HG03457 (cell line): ENCODE results near the gene PPIH.
"Not testable (repeated sequence)": the region's sequence is repeated elsewhere in the genome, so short reads cannot be mapped to it uniquely, and the experiment has no call there.

Source experiments
- ATAC-seq: cut with Tn5 transposase; IDR thresholded peaks from one replicate; pipeline ENCODE4 v1.9.1; 2021; ENCODE audit warnings: moderate number of reproducible peaks; ENCODE audit not compliant: unreplicated experiment

PPIH gene

DNA sequence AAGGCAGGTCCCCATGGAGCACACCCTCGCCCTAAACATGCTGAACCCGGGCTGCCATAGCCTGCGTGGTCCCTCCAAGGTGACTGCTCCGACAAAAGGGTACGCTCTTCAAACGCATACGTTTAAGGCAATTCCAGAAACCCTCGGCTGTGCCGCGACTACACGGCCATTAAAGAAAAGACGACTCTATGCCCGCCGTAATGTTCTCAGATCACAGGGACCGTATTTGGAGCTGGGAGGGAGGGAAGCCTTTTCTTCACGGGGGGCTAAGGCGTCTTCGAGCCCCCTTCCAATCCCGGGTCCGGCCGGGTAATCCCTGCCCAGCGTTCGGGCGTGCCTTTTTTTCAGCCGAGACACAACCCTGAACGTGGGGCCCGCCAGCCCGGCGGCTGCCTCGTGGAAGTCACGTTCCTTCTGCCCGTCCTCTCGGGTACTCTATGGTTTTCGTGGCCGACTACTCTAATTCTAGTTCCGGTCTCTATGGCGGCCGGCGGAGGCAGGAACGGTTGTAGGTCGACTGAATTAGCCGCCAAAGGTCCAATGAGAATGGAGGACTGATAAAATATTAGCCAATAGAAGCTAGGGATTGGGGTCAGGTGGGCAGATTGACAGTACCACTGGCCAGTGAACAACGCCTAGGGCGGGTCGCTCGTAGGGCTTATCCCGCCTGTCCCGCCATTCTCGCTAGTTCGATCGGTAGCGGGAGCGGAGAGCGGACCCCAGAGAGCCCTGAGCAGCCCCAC lies 23.7 kb downstream of the PPIH start, which contains the start of gene YBX1:
Gene YBX1 (plus strand): TSS at position 678 of the 743 bp plus-strand sequence. CDS start 148 bp downstream, outside the sequence.
- ATAC-seq, result peak; percentile 80

DNA sequence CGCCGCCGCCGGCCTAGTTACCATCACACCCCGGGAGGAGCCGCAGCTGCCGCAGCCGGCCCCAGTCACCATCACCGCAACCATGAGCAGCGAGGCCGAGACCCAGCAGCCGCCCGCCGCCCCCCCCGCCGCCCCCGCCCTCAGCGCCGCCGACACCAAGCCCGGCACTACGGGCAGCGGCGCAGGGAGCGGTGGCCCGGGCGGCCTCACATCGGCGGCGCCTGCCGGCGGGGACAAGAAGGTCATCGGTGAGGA lies 24.2 kb downstream of the PPIH start:
- not testable (repeated sequence) for ATAC-seq

GRCh38 chr1:42682739-42683531 lies 24.7 kb downstream of the PPIH start:
- ATAC-seq, result peak; percentile 25

DNA sequence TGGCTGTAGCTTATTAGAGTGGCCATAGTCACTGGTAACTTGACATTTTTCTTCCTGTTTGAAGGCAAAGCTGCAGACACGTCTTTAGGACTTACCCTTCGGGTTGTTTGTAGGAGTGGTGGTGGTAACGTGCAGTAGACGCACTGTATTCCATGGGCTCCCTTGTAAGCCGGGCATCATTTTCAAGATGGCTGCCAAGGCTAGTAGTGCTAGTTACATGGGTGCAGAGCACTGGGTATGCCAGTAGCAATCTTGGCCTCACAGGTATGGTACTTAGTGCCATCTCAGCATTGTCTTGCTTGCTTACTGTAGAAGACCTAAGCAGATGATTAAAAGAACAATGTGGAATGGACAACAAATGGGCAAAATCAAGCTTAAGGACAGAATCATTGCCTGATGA lies 25.9 kb downstream of the PPIH start:
- no peak for ATAC-seq

DNA sequence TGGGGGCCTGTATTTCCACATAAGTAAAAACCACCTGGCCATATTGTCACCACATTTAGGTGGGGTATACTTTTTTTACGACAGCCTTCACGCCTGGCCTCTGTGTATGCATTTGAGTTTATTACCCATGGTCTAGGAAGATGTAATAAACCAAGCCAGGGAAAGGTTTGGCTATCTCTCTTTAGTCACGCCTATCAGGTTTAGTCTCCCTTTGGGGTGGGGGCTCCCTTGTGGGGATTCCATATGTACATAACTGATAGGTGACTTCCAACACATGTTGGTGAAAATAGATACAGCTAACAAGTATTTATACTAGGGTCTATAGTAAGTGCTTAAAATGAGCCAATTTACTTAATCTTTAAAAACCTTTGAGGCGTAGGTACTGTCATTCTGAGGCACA lies 28.2 kb downstream of the PPIH start:
- no peak for ATAC-seq

- ATAC-seq, result no peak
These were observed 31.7 kb downstream of the PPIH start for GRCh38 chr1:42689912-42690311.

DNA sequence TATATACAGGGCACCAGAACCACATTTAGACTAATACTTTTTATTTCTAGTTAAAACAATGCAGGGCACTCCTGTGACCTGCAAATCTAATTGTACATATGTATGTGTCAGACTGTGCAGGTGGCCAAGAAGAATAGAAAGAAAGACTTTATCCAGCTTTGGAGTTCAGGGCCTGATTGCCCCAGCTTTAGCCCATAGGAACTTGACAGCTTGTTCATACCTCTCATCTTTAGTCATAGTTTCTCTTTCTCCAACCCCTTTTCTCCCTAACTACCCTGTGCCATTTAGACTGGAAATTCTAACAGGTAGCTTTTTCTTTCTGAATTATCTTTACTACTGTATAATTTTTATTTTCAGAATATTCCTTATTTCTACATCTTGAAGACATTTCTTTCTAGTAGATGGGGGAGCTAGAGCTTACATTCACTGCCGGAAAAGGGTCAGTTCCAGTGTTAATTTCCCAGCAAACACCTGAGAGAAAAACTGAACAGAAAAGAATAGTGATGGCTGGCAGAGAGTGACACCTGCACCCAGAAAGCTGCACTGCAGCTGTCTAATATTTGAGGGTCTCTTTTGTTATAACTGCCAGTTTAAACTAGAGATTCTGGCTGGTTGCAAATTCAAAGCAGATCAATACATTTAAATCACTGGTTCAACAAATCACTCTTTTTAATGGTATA lies 32.4 kb downstream of the PPIH start:
- ATAC-seq, result no peak

GRCh38 chr1:42691157-42691498 lies 32.9 kb downstream of the PPIH start:
- ATAC-seq, result no peak

- ATAC-seq, result no peak
These were observed 34.2 kb downstream of the PPIH start for GRCh38 chr1:42692461-42692860.

GRCh38 chr1:42692911-42693310 lies 34.7 kb downstream of the PPIH start:
- ATAC-seq, result no peak

DNA sequence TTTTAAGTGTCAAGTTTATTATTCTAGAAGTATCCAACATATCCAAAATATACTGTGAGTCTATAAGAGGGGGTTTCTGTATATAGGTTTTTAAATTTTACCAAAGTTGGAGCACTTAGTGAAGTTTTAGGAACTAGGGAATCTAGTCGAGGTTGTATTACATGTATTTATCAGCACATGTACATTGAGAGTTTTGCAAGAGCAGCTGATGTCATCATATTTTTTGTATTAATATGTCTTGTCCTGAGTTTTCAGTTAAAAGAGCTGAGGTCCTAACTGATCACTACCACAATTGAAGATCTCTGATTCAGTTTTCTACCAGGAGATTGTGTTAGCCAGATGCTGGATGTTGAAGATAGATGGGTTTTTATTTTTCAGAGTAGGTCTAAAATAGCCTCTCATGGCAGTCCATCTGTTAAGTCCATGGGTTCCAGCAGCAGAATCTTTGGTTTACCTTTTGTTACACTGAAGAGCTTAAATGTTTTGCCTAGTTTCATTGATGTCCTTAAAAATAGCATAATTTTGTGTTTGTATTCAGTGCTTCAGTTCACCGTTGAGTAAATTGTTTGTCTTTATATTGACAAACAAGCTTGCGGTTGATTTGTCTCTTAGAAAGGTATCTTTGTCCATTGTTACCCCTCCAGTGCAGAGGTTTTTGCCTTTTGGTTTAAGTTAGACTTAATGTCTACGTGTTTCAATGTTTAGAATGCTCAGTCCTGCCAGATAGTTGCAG lies 40.0 kb downstream of the PPIH start:
- ATAC-seq, result no peak

GRCh38 chr1:42700006-42700405 lies 41.8 kb downstream of the PPIH start:
- no peak for ATAC-seq

DNA sequence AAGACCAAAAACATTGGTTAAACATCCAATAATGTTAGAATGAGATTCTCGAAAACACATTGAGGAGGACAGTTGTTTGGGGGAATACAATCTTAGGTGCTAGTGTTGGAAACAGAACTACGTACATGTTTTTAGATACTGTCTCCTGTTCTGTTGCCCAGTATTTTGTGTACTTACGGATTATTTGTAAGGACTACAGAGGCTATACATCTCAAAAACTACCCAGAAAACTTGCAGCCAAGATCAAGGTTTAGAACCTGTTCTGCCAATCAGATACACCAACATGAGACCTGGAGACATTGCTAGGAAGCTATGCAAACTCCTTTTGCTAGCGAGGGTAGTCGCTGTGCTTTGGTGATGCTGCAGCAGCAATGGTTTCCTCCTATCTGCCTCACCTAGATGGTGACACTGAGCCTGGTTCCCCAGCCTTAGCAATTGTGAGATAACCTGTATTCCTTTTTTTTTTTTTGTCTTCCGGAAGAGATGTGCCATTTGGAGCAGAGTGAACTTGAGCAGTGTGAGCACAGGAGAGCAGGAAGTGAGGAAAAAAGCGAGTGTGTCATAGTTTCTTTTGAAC lies 45.8 kb downstream of the PPIH start:
- ATAC-seq, result no peak

GRCh38 chr1:42712808-42713207 lies 54.6 kb downstream of the PPIH start:
- ATAC-seq, result not testable (repeated sequence)

GRCh38 chr1:42713293-42713692 lies 55.1 kb downstream of the PPIH start:
- no peak for ATAC-seq

- ATAC-seq, result not testable (repeated sequence)
These were observed 56.2 kb downstream of the PPIH start for GRCh38 chr1:42714441-42714840.

DNA sequence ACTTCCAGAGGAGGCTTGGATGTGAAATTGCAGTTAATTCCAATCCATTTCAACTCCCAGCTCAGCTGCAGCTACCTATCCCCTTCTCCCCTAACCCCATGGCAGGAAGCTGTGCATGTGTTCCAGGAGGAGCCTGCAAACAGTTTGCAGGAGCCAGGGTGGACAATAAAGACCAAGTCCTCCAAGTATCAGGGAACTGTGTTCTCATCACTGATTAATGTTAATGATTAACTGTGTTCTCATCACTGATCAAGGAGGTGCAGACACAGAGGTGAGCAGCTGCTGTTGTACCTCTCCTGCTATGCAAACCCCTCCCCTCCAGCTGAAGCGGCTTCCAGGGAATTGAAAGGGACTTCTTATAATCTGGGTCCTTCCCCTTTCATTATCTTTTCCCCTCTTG lies 62.6 kb downstream of the PPIH start:
- ATAC-seq, result no peak

DNA sequence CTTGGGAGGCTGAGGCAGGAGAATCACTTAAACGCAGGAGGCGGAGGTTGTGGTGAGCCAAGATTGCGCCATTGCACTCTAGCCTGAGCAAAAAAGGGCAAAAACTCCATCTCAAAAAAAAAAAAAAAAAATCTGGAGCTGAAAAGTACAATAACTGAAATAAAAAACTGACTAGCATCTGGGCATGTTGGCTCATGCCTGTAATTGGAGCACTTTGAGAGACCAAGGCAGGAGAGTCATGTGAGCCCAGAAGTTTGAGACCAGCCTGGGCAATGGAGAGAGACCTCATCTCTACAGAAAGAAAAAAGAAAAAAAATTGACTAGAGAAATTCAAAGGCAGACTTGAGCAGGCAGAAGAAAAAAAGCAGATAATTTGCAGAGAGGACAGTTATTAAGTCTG lies 63.7 kb downstream of the PPIH start:
- no peak for ATAC-seq

GRCh38 chr1:42722403-42722802 lies 64.2 kb downstream of the PPIH start:
- not testable (repeated sequence) for ATAC-seq

DNA sequence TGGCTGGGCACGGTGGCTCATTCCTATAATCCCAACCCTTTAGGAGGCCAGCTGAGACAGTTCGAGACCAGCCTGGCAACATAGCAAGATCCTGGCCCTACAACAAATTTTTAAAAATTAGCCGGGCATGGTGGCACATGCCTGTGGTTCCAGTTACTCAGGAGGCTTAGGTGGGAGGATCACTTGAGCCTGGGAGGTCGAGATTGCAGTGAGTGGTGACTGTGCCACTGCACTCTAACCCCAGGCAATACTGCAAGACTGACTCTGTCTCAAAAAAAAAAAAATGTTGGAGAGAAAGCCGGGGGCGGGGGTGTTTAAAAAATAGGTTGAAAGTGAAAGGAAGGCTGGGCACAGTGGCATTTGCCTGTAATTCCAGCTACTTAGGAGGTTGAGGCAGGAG lies 65.3 kb downstream of the PPIH start:
- ATAC-seq, result no peak

- ATAC-seq, result not testable (repeated sequence)
These were observed 67.6 kb downstream of the PPIH start for GRCh38 chr1:42725820-42726219.
